Fibroblast of skin of left biceps (primary cell): ENCODE data around the gene CSE1L.
A peak's percentile ranks its signal among the peaks of the same experiment; 100 is the strongest.
"Not testable (repeated sequence)": the region's sequence is repeated elsewhere in the genome, so short reads cannot be mapped to it uniquely, and the experiment has no call there.

ENCODE experiments used
- DNase-seq, 2 experiments: peaks; one replicate each; pipeline ENCODE4 v3.0.0-alpha.2; 2013; ENCODE audit warnings: low read depth in 2 of 2

CSE1L gene

DNA sequence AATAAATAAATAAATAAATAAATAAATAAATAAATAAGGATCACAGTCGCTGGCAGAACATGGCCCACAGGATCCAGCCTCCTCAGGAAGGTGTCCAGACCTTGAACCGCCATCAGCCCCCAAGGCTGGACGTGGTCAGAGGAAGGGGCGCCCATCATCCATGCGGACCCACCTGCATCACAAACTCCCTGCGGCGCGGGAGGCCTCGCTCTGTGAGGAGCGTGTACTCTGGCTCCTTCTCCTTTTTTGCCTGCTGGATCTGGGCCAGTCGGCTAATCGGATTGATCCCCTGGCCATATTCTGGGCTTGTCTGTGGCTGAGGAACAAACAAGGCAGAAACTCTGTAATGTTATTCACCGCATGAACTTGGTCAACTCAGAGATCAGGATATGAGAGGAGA lies 76.8 kb downstream of the CSE1L start:
- DNase-seq: no peak

DNA sequence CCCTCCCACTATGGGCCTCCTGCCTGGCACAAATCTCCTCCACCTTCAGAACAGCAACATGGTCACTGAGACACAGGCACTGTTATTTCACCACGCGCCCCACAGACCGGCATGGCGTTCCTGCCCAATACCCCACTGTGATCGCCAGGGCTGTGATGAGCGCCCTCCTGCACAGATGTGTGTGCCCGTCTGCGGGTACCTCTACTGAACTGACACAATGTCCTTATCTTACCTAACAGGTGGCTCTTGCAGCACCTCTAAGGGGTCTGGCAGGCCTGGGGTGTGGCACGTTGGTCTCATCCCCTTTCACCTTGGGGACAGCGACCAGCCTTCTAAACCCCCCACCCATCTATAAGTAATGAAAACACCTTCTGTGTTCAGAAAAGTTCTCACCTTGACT lies 77.9 kb downstream of the CSE1L start:
- DNase-seq: no peak

DNA sequence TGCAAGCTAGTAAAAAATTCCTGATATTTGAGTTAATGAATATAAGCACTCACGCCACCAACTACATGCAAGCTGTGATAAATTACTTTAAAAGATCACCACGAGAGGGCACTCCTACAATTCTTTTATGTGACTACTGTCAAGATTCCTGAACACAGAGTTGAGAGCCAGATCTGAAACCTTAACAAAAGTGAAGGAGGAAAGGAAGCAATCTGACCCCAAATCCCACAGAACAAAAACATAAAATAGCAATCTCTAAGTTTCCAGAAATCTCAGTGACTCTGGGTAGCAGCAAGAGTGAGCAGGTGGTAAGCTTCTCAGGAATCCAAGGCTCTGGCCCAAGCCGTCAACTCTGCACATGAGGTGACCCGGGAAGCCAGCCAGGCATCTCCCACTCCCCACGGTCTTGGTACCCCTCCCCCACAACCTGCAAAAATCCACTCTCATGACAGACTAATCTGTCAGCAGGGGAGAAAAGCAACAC lies 86.9 kb downstream of the CSE1L start:
- DNase-seq: peak; percentile 32 to 34

DNA sequence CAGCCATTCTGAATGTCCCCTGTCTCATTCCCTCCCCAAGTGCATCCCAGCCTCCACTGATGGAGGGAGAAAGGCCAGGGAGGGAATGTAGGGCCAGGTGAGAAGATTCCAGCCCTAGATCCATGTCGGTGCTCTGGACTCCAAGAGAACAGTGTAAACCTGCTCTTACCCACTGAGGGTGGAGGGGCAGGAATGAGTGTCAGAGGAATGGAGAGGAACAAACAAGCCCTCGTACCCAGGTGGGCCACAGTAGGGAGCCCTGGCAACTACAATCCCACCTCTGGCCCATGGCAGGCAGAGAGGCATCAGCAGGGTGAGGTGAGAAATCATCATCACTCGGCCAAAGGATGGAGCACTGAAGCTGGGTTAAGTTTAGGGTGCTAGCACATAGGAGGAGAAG lies 87.5 kb downstream of the CSE1L start:
- no peak for DNase-seq

DNA sequence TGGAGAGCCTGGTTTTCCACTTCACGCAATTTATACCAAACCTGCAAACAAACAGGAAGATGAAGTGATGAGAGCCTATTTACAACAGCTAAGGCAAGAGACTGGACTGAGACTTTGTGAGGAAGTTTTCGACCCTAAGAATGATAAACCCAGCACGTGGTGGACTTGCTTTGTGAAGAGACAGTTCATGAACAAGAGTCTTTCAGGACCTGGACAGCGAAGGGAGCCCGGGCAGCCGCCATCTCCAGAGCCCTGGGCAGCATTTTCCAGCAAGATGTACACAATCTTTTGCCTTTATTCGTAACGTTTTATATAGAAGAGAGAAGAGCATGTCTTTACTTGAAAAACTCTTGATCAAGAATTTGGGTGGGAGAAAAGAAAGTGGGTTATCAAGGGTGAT lies 88.7 kb downstream of the CSE1L start:
- not testable (repeated sequence) for DNase-seq

DNA sequence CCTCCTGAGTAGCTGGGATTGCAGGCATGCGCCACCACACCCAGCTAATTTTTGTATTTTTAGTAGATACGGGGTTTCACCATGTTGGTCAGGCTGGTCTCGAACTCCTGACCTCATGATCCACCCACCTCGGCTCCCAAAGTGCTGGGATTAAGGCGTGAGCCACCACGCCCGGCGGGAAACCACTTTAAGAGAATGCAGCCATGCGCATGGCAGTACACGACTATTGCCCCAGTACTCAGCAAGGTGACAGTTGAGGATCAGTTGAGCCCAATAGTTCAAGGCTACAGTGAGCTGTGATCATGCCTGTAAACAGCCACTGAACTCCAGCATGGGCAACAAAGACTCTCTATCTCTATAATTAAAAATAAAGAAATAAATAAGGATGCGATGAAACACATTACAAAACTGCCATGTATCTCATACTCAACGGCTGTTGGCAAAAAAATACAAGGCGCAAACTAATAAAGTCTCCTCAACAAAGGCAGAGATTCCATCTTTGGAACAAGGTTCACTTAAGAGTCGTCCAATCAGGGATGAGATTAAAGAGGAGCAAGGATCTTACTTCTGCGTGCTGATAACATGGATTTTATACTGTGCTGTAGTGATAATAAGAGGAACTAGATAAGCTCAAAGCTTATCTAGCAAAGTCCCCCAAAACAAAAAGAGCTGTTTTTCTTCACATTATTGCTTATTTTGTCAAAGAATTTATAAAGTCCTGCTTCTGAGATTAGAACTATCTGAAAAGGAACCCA lies 90.9 kb downstream of the CSE1L start:
- DNase-seq: no peak

DNA sequence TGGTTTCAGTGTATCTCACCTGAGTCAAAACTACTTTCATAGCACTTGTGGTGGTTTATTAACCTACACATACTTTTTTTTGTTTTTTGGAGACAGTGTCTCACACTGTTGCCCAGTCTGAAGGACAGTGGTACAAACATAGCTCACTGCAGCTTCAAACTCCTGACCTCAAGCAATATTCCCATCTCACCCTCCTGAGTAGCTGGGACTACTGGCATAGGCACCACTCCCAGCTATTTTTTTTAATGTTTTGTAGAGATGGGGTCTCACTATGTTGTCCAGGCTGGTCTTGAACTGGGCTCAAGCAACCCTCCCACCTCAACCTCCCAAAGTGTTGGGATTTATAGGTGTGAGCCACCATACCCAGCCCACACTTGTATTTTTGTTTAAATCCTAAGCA lies 92.3 kb downstream of the CSE1L start:
- no peak for DNase-seq

DNA sequence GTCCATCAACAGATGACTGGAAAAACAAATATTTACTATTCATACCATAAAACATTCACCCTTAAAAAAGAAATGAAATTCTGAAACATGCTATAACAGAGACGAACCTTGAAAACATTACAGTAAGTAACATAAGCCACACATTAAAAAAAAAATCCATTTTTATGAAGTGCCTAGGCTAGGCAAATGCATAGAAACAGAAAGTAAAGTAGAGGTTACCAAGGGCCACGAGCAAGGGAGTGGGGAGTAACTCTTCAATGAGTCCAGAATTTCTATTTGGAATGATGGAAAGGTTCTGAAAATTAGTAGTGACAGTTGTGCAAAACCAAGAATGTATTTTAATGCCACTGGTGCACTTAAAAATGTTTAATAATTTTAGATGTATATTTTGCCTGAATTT lies 94.3 kb downstream of the CSE1L start:
- no peak for DNase-seq

DNA sequence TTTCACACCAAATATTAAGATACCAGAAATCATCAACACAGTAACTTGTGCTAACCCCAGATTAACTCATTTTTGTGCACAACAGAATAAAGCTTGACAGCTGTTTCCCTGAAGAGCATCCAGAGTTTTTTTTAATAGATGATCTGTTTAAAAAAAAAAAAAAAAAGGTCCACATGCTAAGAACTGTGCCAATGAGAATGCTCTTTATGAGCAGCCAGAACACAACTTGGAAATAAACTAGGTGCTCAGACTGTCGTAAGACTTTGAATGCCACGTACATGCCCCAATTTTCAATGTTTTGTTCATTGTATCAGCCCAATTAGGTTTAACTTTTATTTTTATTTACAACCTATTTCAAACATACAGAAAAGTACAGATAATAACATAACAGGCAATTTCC lies 94.7 kb downstream of the CSE1L start:
- DNase-seq: no peak
